Measurements from ENCODE around the gene NAGLU.

GRCh38 chr17:42566883-42567573, 31.0 kb downstream of the NAGLU start, which contains the start of gene MLX:
- TF ChIP-seq, protein P1, sequence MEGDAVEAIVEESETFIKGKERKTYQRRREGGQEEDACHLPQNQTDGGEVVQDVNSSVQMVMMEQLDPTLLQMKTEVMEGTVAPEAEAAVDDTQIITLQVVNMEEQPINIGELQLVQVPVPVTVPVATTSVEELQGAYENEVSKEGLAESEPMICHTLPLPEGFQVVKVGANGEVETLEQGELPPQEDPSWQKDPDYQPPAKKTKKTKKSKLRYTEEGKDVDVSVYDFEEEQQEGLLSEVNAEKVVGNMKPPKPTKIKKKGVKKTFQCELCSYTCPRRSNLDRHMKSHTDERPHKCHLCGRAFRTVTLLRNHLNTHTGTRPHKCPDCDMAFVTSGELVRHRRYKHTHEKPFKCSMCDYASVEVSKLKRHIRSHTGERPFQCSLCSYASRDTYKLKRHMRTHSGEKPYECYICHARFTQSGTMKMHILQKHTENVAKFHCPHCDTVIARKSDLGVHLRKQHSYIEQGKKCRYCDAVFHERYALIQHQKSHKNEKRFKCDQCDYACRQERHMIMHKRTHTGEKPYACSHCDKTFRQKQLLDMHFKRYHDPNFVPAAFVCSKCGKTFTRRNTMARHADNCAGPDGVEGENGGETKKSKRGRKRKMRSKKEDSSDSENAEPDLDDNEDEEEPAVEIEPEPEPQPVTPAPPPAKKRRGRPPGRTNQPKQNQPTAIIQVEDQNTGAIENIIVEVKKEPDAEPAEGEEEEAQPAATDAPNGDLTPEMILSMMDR (IDR thresholded peaks at IDR 0.05; ENCODE audit: low read depth, low read length, poor library complexity, severe bottlenecking) = no peak
- no peak for TF ChIP-seq EZH2phosphoT487 (IDR thresholded peaks at IDR 0.05; ENCODE audit: borderline replicate concordance, low read length)

All from DOHH2 (cell line).